Activated naive CD4-positive, alpha-beta T cell treated with anti-CD3 and anti-CD28 coated beads for 36 hours (primary cell): ENCODE measurements around the gene SLC52A1. TPM values are rescaled to one million over a fixed set of nuclear protein-coding genes. Genes with fewer than 3 reads are reported as not detected.
"Not testable (repeated sequence)": the region's sequence is repeated elsewhere in the genome, so short reads cannot be mapped to it uniquely, and the experiment has no call there.

Experiments used
- CTCF ChIA-PET: fragments of 350-600 bp; sonication (Branson Sonifier 250); formaldehyde crosslinking; loops from one replicate; lab custom pipeline; 2021; ENCODE audit warnings: antibody characterized with exemption; lab: Charles Lee
- DNase-seq: peaks from one replicate; pipeline ENCODE4 v3.0.0-alpha.2; 2020
- H3K27ac Mint-ChIP-seq: one replicate; pipeline ENCODE4 v1.8.0; 2021; ENCODE audit warnings: mild to moderate bottlenecking, mixed read lengths
- H3K27me3 Mint-ChIP-seq: one replicate; pipeline ENCODE4 v1.8.0; 2021; ENCODE audit warnings: low read depth, mixed read lengths
- H3K36me3 Mint-ChIP-seq: one replicate; pipeline ENCODE4 v1.8.0; 2021; ENCODE audit warnings: low read depth, mixed read lengths
- H3K4me1 Mint-ChIP-seq: one replicate; pipeline ENCODE4 v1.8.0; 2021; ENCODE audit warnings: low read depth, mixed read lengths
- H3K4me3 Mint-ChIP-seq: one replicate; pipeline ENCODE4 v1.8.0; 2021; ENCODE audit warnings: mild to moderate bottlenecking, moderate library complexity, mixed read lengths
- H3K9me3 Mint-ChIP-seq: one replicate; pipeline ENCODE4 v1.8.0; 2021; ENCODE audit warnings: mixed read lengths
- intact Hi-C: fragments of 100-400 bp; cut with micrococcal nuclease; formaldehyde crosslinking; loops from one replicate; pipeline ENCODE4 v1.15.1; 2023
- total RNA-seq, 2 experiments: library from RNA; stranded (reverse); gene quantifications; one replicate each; pipeline ENCODE4 v1.2.3, GENCODE V29; 2021

SLC52A1 gene
- total RNA-seq, 2 experiments from 2014 or later = 0.12 to 0.19 TPM

GRCh38 chr17:5030168-5030567, 5.1 kb downstream of the SLC52A1 start:
- peak overlapping the region; percentile 75 for H3K4me3 Mint-ChIP-seq
- intact Hi-C loops, DNase-seq, H3K27me3 Mint-ChIP-seq, H3K36me3 Mint-ChIP-seq, H3K9me3 Mint-ChIP-seq, H3K27ac Mint-ChIP-seq: not testable (repeated sequence)
- H3K4me1 Mint-ChIP-seq = peaks cover 14% of the 10 kb centered on the region
- CTCF ChIA-PET = interaction anchor here (0.9 to 5.6 kb wide), 8 partner anchors 9 to 75 kb away, joined by 3 to 58 read pairs (median 4); no protein-coding TSS in a partner anchor

DNA sequence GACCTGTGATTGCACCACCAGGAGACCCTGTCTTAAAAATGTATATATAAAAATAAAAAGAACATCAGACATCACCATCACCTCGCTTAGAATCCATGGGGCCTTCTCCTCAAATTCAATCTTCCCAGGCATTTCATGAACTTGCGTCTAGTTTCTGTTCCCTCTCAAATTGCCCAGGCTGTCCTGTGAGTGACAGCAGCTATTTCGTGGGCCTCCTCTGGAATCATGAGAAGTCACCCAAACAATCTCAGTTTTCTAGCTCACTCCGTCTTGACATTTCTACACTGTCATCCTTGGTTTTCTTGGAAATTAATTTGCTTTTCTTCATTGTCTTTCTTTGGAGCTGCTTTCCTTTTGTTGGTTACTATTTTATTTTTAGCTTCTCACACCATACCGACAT, 7.3 kb downstream of the SLC52A1 start:
- no peak overlapping the region for H3K4me3 Mint-ChIP-seq

GRCh38 chr17:5027299-5027698, 7.9 kb downstream of the SLC52A1 start:
- no peaks in the 10 kb centered on the region for H3K9me3 Mint-ChIP-seq
- CTCF ChIA-PET = interaction anchor here (0.7 kb wide), 1 partner anchor 86 kb away, joined by 3 read pairs; no protein-coding TSS in a partner anchor
- intact Hi-C loops = no loop called here
- no peaks in the 10 kb centered on the region for H3K27me3 Mint-ChIP-seq
- H3K4me3 Mint-ChIP-seq = no peak overlapping the region
- peaks cover 14% of the 10 kb centered on the region for H3K4me1 Mint-ChIP-seq
- DNase-seq = no peak
- H3K27ac Mint-ChIP-seq = no peak overlapping the region
- H3K36me3 Mint-ChIP-seq = peaks cover 1% of the 10 kb centered on the region

More for the DNA sequence above, 7.3 kb downstream of the SLC52A1 start:
- CTCF ChIA-PET = interaction anchor here (0.6 to 5.6 kb wide), 3 partner anchors 17 to 85 kb away, joined by 3 to 58 read pairs (median 4); no protein-coding TSS in a partner anchor
- no peak overlapping the region for H3K27ac Mint-ChIP-seq
- intact Hi-C loops = no loop called here
- H3K9me3 Mint-ChIP-seq = no peaks in the 10 kb centered on the region
- no peaks in the 10 kb centered on the region for H3K36me3 Mint-ChIP-seq
- no peaks in the 10 kb centered on the region for H3K27me3 Mint-ChIP-seq
- DNase-seq = no peak
- peaks cover 14% of the 10 kb centered on the region for H3K4me1 Mint-ChIP-seq

DNA sequence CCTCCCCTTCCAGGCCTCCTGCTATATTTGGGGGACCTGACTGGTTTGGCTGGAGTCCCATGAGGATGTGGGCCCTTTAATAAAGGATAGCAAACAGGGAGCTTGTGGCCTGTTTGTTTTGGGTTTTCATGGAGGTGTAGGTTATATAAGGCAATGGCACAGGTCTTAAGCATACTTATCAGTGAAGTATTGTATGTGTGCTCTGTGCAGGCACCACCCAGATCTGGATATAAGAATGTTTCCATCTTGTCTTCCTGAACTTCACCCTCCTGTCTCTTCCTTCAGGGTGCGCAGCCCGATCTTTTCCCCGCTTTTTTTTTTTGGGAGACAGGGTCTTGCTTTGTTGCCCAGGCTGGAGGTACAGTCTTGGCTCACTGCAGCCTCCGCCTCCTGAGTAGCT, 10.6 kb downstream of the SLC52A1 start:
- Mint-ChIP-seq H3K4me1 (no peaks in the 10 kb centered on the region), H3K9me3 (no peaks in the 10 kb centered on the region), H3K27me3 (no peaks in the 10 kb centered on the region), H3K4me3 (no peak overlapping the region), H3K36me3 (peaks cover 7% of the 10 kb centered on the region), H3K27ac (no peak overlapping the region)
- intact Hi-C loops = no loop called here
- no peak for DNase-seq
- CTCF ChIA-PET = no interaction called here

- CTCF ChIA-PET = interaction anchor here (1.0 kb wide), 1 partner anchor 114 kb away, joined by 3 read pairs; no protein-coding TSS in a partner anchor
- Mint-ChIP-seq H3K4me3 (no peak overlapping the region), H3K9me3 (no peaks in the 10 kb centered on the region), H3K27me3 (no peaks in the 10 kb centered on the region), H3K36me3 (peaks cover 7% of the 10 kb centered on the region), H3K4me1 (peaks cover 5% of the 10 kb centered on the region), H3K27ac (no peak overlapping the region)
- DNase-seq = no peak
- intact Hi-C loops = no loop called here
These were observed 11.6 kb downstream of the SLC52A1 start for GRCh38 chr17:5023588-5024147.

- CTCF ChIA-PET = interaction anchor here (0.6 kb wide), 1 partner anchor 297 kb away, joined by 3 read pairs; no protein-coding TSS in a partner anchor
- peaks cover 7% of the 10 kb centered on the region for H3K36me3 Mint-ChIP-seq
- no peak for DNase-seq
- intact Hi-C loops = no loop called here
- H3K27ac Mint-ChIP-seq = no peak overlapping the region
- H3K9me3 Mint-ChIP-seq = no peaks in the 10 kb centered on the region
- peaks cover 5% of the 10 kb centered on the region for H3K4me1 Mint-ChIP-seq
- no peaks in the 10 kb centered on the region for H3K27me3 Mint-ChIP-seq
- no peak overlapping the region for H3K4me3 Mint-ChIP-seq
These were observed 13.0 kb downstream of the SLC52A1 start for GRCh38 chr17:5022171-5022711.

DNA sequence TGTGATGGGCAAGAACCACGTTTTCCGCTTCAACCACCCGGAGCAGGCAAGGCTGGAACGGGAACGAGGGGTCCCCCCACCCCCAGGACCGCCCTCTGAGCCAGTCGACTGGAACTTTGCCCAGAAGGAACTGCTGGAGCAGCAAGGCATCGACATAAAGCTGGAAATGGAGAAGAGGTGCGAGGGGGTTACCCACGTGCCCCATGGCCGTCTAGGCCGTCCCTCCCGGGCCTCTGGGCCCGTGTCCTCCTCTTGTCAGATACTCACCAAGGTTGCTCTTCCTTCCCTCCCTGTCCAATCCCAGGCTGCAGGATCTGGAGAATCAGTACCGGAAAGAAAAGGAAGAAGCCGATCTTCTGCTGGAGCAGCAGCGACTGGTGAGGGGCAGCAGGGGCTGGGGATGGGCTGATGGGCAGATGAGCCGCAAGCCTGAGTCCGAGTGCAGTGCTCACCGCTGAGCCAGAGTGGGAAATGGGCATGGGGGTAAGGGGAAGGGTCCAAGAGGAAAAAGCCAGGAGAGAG, 14.7 kb downstream of the SLC52A1 start:
- no peaks in the 10 kb centered on the region for H3K27me3 Mint-ChIP-seq
- no peak for DNase-seq
- H3K4me3 Mint-ChIP-seq = no peak overlapping the region
- H3K36me3 Mint-ChIP-seq = peaks cover 13% of the 10 kb centered on the region
- H3K9me3 Mint-ChIP-seq = no peaks in the 10 kb centered on the region
- CTCF ChIA-PET = no interaction called here
- intact Hi-C loops = no loop called here
- H3K27ac Mint-ChIP-seq = no peak overlapping the region
- peaks cover 7% of the 10 kb centered on the region for H3K4me1 Mint-ChIP-seq

GRCh38 chr17:5019475-5019956, 15.7 kb downstream of the SLC52A1 start:
- peaks cover 7% of the 10 kb centered on the region for H3K4me1 Mint-ChIP-seq
- DNase-seq = peak; percentile 61
- no peak overlapping the region for H3K4me3 Mint-ChIP-seq
- intact Hi-C loops = loop anchor here (5.0 kb wide), 1 partner anchor 37 kb away; no protein-coding TSS in a partner anchor
- H3K27me3 Mint-ChIP-seq = no peaks in the 10 kb centered on the region
- no peak overlapping the region for H3K27ac Mint-ChIP-seq
- CTCF ChIA-PET = no interaction called here
- no peaks in the 10 kb centered on the region for H3K9me3 Mint-ChIP-seq
- peaks cover 16% of the 10 kb centered on the region for H3K36me3 Mint-ChIP-seq

GRCh38 chr17:5014357-5014756, 20.9 kb downstream of the SLC52A1 start:
- H3K36me3 Mint-ChIP-seq = peaks cover 23% of the 10 kb centered on the region
- H3K4me1 Mint-ChIP-seq = peaks cover 9% of the 10 kb centered on the region
- H3K27me3 Mint-ChIP-seq = no peaks in the 10 kb centered on the region
- no peak overlapping the region for H3K27ac Mint-ChIP-seq
- no peaks in the 10 kb centered on the region for H3K9me3 Mint-ChIP-seq
- intact Hi-C loops = no loop called here
- H3K4me3 Mint-ChIP-seq = no peak overlapping the region
- CTCF ChIA-PET = no interaction called here
- DNase-seq = no peak

- intact Hi-C loops = no loop called here
- H3K4me1 Mint-ChIP-seq = peaks cover 6% of the 10 kb centered on the region
- CTCF ChIA-PET = no interaction called here
- peaks cover 32% of the 10 kb centered on the region for H3K36me3 Mint-ChIP-seq
- H3K27ac Mint-ChIP-seq = no peak overlapping the region
- no peaks in the 10 kb centered on the region for H3K9me3 Mint-ChIP-seq
- H3K4me3 Mint-ChIP-seq = no peak overlapping the region
- no peaks in the 10 kb centered on the region for H3K27me3 Mint-ChIP-seq
- DNase-seq = peak; percentile 41
These were observed 23.3 kb downstream of the SLC52A1 start for GRCh38 chr17:5011928-5012327.

- Mint-ChIP-seq H3K9me3 (no peaks in the 10 kb centered on the region), H3K27ac (no peak overlapping the region), H3K4me1 (peaks cover 13% of the 10 kb centered on the region), H3K27me3 (no peaks in the 10 kb centered on the region), H3K36me3 (peaks cover 40% of the 10 kb centered on the region), H3K4me3 (no peak overlapping the region)
- intact Hi-C loops = no loop called here
- DNase-seq = no peak
- CTCF ChIA-PET = no interaction called here
These were observed 31.9 kb downstream of the SLC52A1 start for GRCh38 chr17:5003214-5003867.

DNA sequence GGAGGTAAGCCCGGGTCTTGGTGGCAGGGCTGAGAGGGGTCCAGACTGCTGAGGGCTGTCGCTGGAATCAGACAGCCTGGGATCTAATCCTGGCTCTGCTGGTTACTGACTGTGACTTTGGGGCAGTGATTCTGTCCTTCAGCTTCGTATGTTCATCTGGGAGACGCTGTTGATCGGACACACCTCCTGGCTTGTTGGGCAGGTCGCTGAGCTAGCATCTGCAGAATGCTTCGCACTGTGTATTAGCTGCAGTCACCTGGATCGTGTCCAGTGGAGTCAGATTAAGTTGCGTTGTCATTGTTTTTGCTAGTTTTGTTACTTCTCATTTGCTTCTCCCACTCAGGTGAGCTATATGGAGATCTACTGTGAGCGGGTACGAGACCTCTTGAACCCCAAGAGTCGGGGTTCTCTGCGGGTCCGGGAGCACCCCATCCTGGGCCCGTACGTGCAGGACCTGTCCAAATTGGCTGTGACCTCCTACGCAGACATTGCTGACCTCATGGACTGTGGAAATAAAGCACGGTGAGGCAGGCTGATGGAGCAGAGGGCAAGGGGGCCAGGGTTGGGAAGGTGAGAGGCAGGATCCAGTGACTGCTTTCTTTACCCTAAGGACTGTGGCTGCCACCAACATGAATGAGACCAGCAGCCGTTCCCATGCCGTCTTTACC, 33.0 kb downstream of the SLC52A1 start:
- H3K36me3 Mint-ChIP-seq = peaks cover 35% of the 10 kb centered on the region
- no peaks in the 10 kb centered on the region for H3K27me3 Mint-ChIP-seq
- CTCF ChIA-PET = interaction anchor here (1.7 kb wide), 1 partner anchor 21 kb away, joined by 5 read pairs; no protein-coding TSS in a partner anchor
- no peaks in the 10 kb centered on the region for H3K9me3 Mint-ChIP-seq
- intact Hi-C loops = no loop called here
- H3K4me1 Mint-ChIP-seq = peaks cover 13% of the 10 kb centered on the region
- H3K4me3 Mint-ChIP-seq = no peak overlapping the region
- DNase-seq = no peak
- no peak overlapping the region for H3K27ac Mint-ChIP-seq
